OCI-LY7 (cell line): ENCODE results near the gene TMEM250. TPM values are rescaled to one million over a fixed set of nuclear protein-coding genes. Genes with fewer than 3 reads are reported as not detected.
A peak's percentile ranks its signal among the peaks of the same experiment; 100 is the strongest.

Source experiments
- BruUV-seq: library from RNA; stranded (reverse); fragments of 400-500 nt; replicated peaks from 2 replicates; lab custom pipeline; 2021; lab: Mats Ljungman, UMichigan
- CTCF ChIA-PET: fragments of 300-600 bp; sonication (Branson Sonifier 250); formaldehyde crosslinking; loops from one replicate; lab custom pipeline; 2022; ENCODE audit warnings: antibody characterized with exemption; ENCODE audit not compliant: unreplicated experiment; lab: Charles Lee
- POLR2A ChIA-PET: fragments of 300-600 bp; sonication (Branson Sonifier 250); formaldehyde crosslinking; loops from one replicate; lab custom pipeline; 2022; ENCODE audit warnings: antibody characterized with exemption; lab: Charles Lee
- DNase-seq: peaks from one replicate; pipeline ENCODE4 v3.0.0-alpha.2; 2015; ENCODE audit warnings: low spot score
- H2AFZ ChIP-seq: fragments of 200-600 bp; sonication (generic), shearing (Covaris generic); 2 replicates; pipeline ENCODE4 v1.6.1; 2014; ENCODE audit warnings: mild to moderate bottlenecking, antibody characterized with exemption, low read length, moderate library complexity
- H3K27ac ChIP-seq: fragments of 200-600 bp; sonication (generic); 2 replicates; pipeline ENCODE4 v1.5.1; 2014; ENCODE audit warnings: mixed run types, low read depth, mild to moderate bottlenecking, moderate library complexity, low read length, inconsistent platforms; ENCODE audit not compliant: poor library complexity, severe bottlenecking
- H3K36me3 ChIP-seq: fragments of 200-600 bp; sonication (generic); 2 replicates; pipeline ENCODE4 v1.6.1; 2014; ENCODE audit warnings: mild to moderate bottlenecking, antibody characterized with exemption, low read length, moderate library complexity, mixed read lengths; ENCODE audit not compliant: insufficient read depth
- H3K4me1 ChIP-seq: fragments of 200-600 bp; sonication (generic); 2 replicates; pipeline ENCODE4 v1.5.1; 2014; ENCODE audit warnings: mild to moderate bottlenecking, low read length; ENCODE audit not compliant: insufficient read depth, poor library complexity, severe bottlenecking
- H3K4me2 ChIP-seq: fragments of 200-600 bp; sonication (generic); 2 replicates; pipeline ENCODE4 v1.6.1; 2014; ENCODE audit warnings: mild to moderate bottlenecking, low read length
- H3K4me3 ChIP-seq: fragments of 200-600 bp; sonication (generic); 2 replicates; pipeline ENCODE4 v1.5.1; 2014; ENCODE audit warnings: mild to moderate bottlenecking, low read depth, low read length; ENCODE audit not compliant: poor library complexity, severe bottlenecking
- H3K79me2 ChIP-seq: fragments of 200-600 bp; sonication (generic); 2 replicates; pipeline ENCODE4 v1.6.1; 2016; ENCODE audit warnings: low read depth, mild to moderate bottlenecking, low read length, moderate library complexity, mixed read lengths; ENCODE audit not compliant: insufficient read depth
- H3K9me2 ChIP-seq: fragments of 200-600 bp; sonication (generic); 2 replicates; pipeline ENCODE4 v1.6.1; 2016; ENCODE audit warnings: mild to moderate bottlenecking, low read length, mixed read lengths; ENCODE audit not compliant: insufficient read depth
- H3K9me3 ChIP-seq: fragments of 200-600 bp; sonication (generic); 2 replicates; pipeline ENCODE4 v1.6.1; 2014; ENCODE audit warnings: mild to moderate bottlenecking, mixed run types, low read length, mixed read lengths
- H4K20me1 ChIP-seq: fragments of 200-600 bp; sonication (generic); 2 replicates; pipeline ENCODE4 v1.6.1; 2014; ENCODE audit warnings: mild to moderate bottlenecking, antibody characterized with exemption, low read length, moderate library complexity, mixed read lengths; ENCODE audit not compliant: insufficient read depth
- CTCF ChIP-seq: fragments of 200-600 bp; sonication (generic); conservative IDR thresholded peaks from 2 replicates; pipeline ENCODE4 v1.5.1; 2014; ENCODE audit warnings: mild to moderate bottlenecking, antibody characterized with exemption, low read length, moderate library complexity, mixed read lengths
- EZH2phosphoT487 ChIP-seq: fragments of 200-600 bp; sonication (generic); IDR thresholded peaks from 2 replicates; pipeline ENCODE4 v1.6.1; 2018; ENCODE audit warnings: low read depth, borderline replicate concordance, mild to moderate bottlenecking, mixed run types, antibody characterized with exemption, low read length, moderate library complexity, mixed read lengths
- intact Hi-C: fragments of 100-400 bp; cut with micrococcal nuclease; formaldehyde crosslinking; loops from one replicate; pipeline ENCODE4 v1.10.0; 2022; ENCODE audit not compliant: unreplicated experiment
- total RNA-seq, 2 experiments: library from RNA; depleted of rRNA in 1 of 2; stranded (reverse); fragments of >200 nt in 1 of 2; shearing (Covaris generic) in 1 of 2; gene quantifications; 2 replicates each; pipeline ENCODE4 v1.2.3, GENCODE V29; 2014 to 2022

The TMEM250 gene
- total RNA-seq, 2 experiments from 2014 or later = 51.0 to 53.8 TPM

GRCh38 chr9:136100700-136101614 lies 17.7 kb downstream of the TMEM250 start:
- DNase-seq = peak; percentile 48

GRCh38 chr9:136099542-136099941 lies 19.1 kb downstream of the TMEM250 start:
- Histone ChIP-seq H3K4me2 (no peak overlapping the region), H3K4me3 (no peak overlapping the region), H3K9me2 (no peaks in the 10 kb centered on the region), H3K9me3 (no peaks in the 10 kb centered on the region), H3K36me3 (no peaks in the 10 kb centered on the region), H3K79me2 (no peaks in the 10 kb centered on the region), H3K27ac (no peak overlapping the region), H4K20me1 (no peaks in the 10 kb centered on the region), H3K4me1 (peaks cover 15% of the 10 kb centered on the region), H2AFZ (no peak overlapping the region)
- BruUV-seq = no TSS peak
- intact Hi-C loops = no loop called here
- ChIA-PET POLR2A (interaction anchor here (0.5 kb wide), 1 partner anchor 11 kb away, joined by 4 read pairs; no protein-coding TSS in a partner anchor), CTCF (no interaction called here)
- DNase-seq = no peak
- TF ChIP-seq EZH2phosphoT487 (no peak), CTCF (no peak)

More at GRCh38 chr9:136100700-136101614, 17.7 kb downstream of the TMEM250 start:
- peaks cover 18% of the 10 kb centered on the region for H3K4me1 ChIP-seq
- no peak overlapping the region for H3K4me2 ChIP-seq
- no peak overlapping the region for H3K4me3 ChIP-seq
- H3K36me3 ChIP-seq = no peaks in the 10 kb centered on the region
- TF ChIP-seq EZH2phosphoT487 (no peak), CTCF (no peak)
- no TSS peak for BruUV-seq
- no peaks in the 10 kb centered on the region for H3K9me3 ChIP-seq
- H2AFZ ChIP-seq = no peak overlapping the region
- H3K79me2 ChIP-seq = no peaks in the 10 kb centered on the region
- no peak overlapping the region for H3K27ac ChIP-seq
- CTCF ChIA-PET = interaction anchor here (0.5 kb wide), 1 partner anchor 39 kb away, joined by 3 read pairs; no protein-coding TSS in a partner anchor
- no peaks in the 10 kb centered on the region for H3K9me2 ChIP-seq
- H4K20me1 ChIP-seq = no peaks in the 10 kb centered on the region
- intact Hi-C loops = no loop called here
- POLR2A ChIA-PET = no interaction called here

GRCh38 chr9:136098844-136099243 lies 19.8 kb downstream of the TMEM250 start:
- no peaks in the 10 kb centered on the region for H3K9me3 ChIP-seq
- no peak overlapping the region for H3K27ac ChIP-seq
- H3K4me2 ChIP-seq = peak overlapping the region; percentile 9; the same call in 1 of the 2 replicates
- CTCF ChIA-PET = no interaction called here
- BruUV-seq = no TSS peak
- no peaks in the 10 kb centered on the region for H3K79me2 ChIP-seq
- H3K4me1 ChIP-seq = peaks cover 12% of the 10 kb centered on the region
- no peaks in the 10 kb centered on the region for H3K9me2 ChIP-seq
- POLR2A ChIA-PET = no interaction called here
- peak; percentile 24 for DNase-seq
- intact Hi-C loops = no loop called here
- TF ChIP-seq EZH2phosphoT487 (no peak), CTCF (no peak)
- no peak overlapping the region for H3K4me3 ChIP-seq
- H2AFZ ChIP-seq = peak overlapping the region; percentile 27; the same call in 1 of the 2 replicates
- H3K36me3 ChIP-seq = no peaks in the 10 kb centered on the region
- no peaks in the 10 kb centered on the region for H4K20me1 ChIP-seq
